T-helper 22 cell (primary cell): ENCODE results near the gene OR2V1.
"Not testable (repeated sequence)": the region's sequence is repeated elsewhere in the genome, so short reads cannot be mapped to it uniquely, and the experiment has no call there.

Source experiments
- DNase-seq: peaks from one replicate; pipeline ENCODE4 v3.0.0-alpha.2; 2020; ENCODE audit warnings: low read depth

Gene OR2V1

GRCh38 chr5:181160152-181160754 lies 29.3 kb upstream of the OR2V1 start:
- peak; percentile 79 for DNase-seq

- DNase-seq = peak; percentile 68
These were observed 28.6 kb upstream of the OR2V1 start for GRCh38 chr5:181159286-181160151.

GRCh38 chr5:181158869-181159268 lies 27.9 kb upstream of the OR2V1 start:
- no peak for DNase-seq

- DNase-seq = no peak
These were observed 25.8 kb upstream of the OR2V1 start for GRCh38 chr5:181156758-181157157.

GRCh38 chr5:181153814-181154213 lies 22.8 kb upstream of the OR2V1 start:
- no peak for DNase-seq

GRCh38 chr5:181152406-181152805 lies 21.4 kb upstream of the OR2V1 start:
- DNase-seq = no peak

GRCh38 chr5:181151146-181151545 lies 20.2 kb upstream of the OR2V1 start:
- DNase-seq = no peak

- DNase-seq = no peak
These were observed 19.1 kb upstream of the OR2V1 start for GRCh38 chr5:181149806-181150733.

GRCh38 chr5:181149355-181149754 lies 18.4 kb upstream of the OR2V1 start:
- DNase-seq = no peak

- DNase-seq = not testable (repeated sequence)
These were observed 16.1 kb upstream of the OR2V1 start, which contains the start of gene OR2V2 for GRCh38 chr5:181146927-181147636. Gene OR2V2, plus strand, starts transcription at chr5:181147586. Its CDS starts 7,357 bp downstream, at chr5:181154943.

- DNase-seq = no peak
These were observed 14.2 kb upstream of the OR2V1 start for GRCh38 chr5:181145133-181145532.

GRCh38 chr5:181142054-181142453 lies 11.1 kb upstream of the OR2V1 start:
- DNase-seq = no peak

GRCh38 chr5:181140766-181141165 lies 9.8 kb upstream of the OR2V1 start:
- no peak for DNase-seq

- DNase-seq = no peak
These were observed 7.3 kb upstream of the OR2V1 start for GRCh38 chr5:181138258-181138657.

GRCh38 chr5:181136361-181136955 lies 5.5 kb upstream of the OR2V1 start:
- no peak for DNase-seq

- no peak for DNase-seq
These were observed 3.3 kb upstream of the OR2V1 start for GRCh38 chr5:181134259-181134658.

- no peak for DNase-seq
These were observed 2.8 kb upstream of the OR2V1 start for GRCh38 chr5:181133610-181134231.

GRCh38 chr5:181133083-181133482 lies 2.1 kb upstream of the OR2V1 start:
- no peak for DNase-seq

GRCh38 chr5:181131514-181131913 lies 545 bp upstream of the OR2V1 start:
- no peak for DNase-seq

GRCh38 chr5:181130081-181130480 lies 888 bp downstream of the OR2V1 start:
- DNase-seq = not testable (repeated sequence)

GRCh38 chr5:181129601-181130000 lies 1.4 kb downstream of the OR2V1 start:
- no peak for DNase-seq
